OCI-LY3 (cell line): ENCODE data around the gene ZIC5.

ENCODE experiments used
- H2AFZ ChIP-seq: fragments of 200-600, 300-600 bp; shearing (Covaris generic); 2 replicates; pipeline ENCODE4 v1.6.0; 2014; ENCODE audit warnings: antibody characterized with exemption, low read depth, low read length
- H3K27ac ChIP-seq: fragments of 200-600, 300-600 bp; sonication (generic); 2 replicates; pipeline ENCODE4 v1.5.1; 2014; ENCODE audit warnings: mild to moderate bottlenecking, low read length, moderate library complexity, mixed read lengths
- H3K27me3 ChIP-seq: fragments of 200-600, 300-600 bp; sonication (generic); 2 replicates; pipeline ENCODE4 v1.6.1; 2014; ENCODE audit warnings: low read depth, low read length, mixed read lengths
- H3K36me3 ChIP-seq: fragments of 200-600, 300-600 bp; sonication (generic); replicated peaks from 2 replicates; pipeline ENCODE3; 2014; ENCODE audit warnings: low read depth, low read length, mixed read lengths
- H3K4me1 ChIP-seq: fragments of 300-600, 200-600 bp; sonication (generic); 2 replicates; pipeline ENCODE4 v1.6.1; 2014; ENCODE audit warnings: low read length, mixed read lengths
- H3K4me2 ChIP-seq: fragments of 200-600, 300-600 bp; sonication (generic); 2 replicates; pipeline ENCODE4 v1.6.1; 2014; ENCODE audit warnings: low read length, mixed read lengths
- H3K4me3 ChIP-seq: fragments of 300-600, 200-600 bp; sonication (generic); 2 replicates; pipeline ENCODE4 v1.5.1; 2014; ENCODE audit warnings: antibody characterized with exemption, mild to moderate bottlenecking, low read length, moderate library complexity
- H3K79me2 ChIP-seq: fragments of 300-600, 200-600 bp; shearing (Covaris generic); 2 replicates; pipeline ENCODE4 v1.6.1; 2014; ENCODE audit warnings: mild to moderate bottlenecking, low read length, mixed read lengths
- H3K9ac ChIP-seq: fragments of 300-600, 200-600 bp; shearing (Covaris generic); 2 replicates; pipeline ENCODE4 v1.6.0; 2014; ENCODE audit warnings: mild to moderate bottlenecking, low read length, moderate library complexity
- H3K9me3 ChIP-seq: fragments of 200-600, 300-600 bp; shearing (Covaris generic); 2 replicates; pipeline ENCODE4 v1.6.1; 2014; ENCODE audit warnings: low read length, mixed read lengths; ENCODE audit not compliant: insufficient read depth
- H4K20me1 ChIP-seq: fragments of 200-600, 300-600 bp; sonication (generic); 2 replicates; pipeline ENCODE4 v1.6.1; 2016; ENCODE audit warnings: low read length, mixed read lengths; ENCODE audit not compliant: insufficient read depth
- EZH2phosphoT487 ChIP-seq: fragments of 200-600 bp; shearing (Covaris generic); IDR thresholded peaks from 2 replicates; pipeline ENCODE4 v1.6.1; 2018; ENCODE audit warnings: antibody characterized with exemption, mixed run types, low read depth
- TF ChIP-seq, protein P1 (sequence below): fragments of 200-600, 300-600 bp; sonication (generic); IDR thresholded peaks from 2 replicates; pipeline ENCODE4 v1.5.1; 2014; ENCODE audit warnings: antibody characterized with exemption, low read length, low read depth

ZIC5 gene

DNA sequence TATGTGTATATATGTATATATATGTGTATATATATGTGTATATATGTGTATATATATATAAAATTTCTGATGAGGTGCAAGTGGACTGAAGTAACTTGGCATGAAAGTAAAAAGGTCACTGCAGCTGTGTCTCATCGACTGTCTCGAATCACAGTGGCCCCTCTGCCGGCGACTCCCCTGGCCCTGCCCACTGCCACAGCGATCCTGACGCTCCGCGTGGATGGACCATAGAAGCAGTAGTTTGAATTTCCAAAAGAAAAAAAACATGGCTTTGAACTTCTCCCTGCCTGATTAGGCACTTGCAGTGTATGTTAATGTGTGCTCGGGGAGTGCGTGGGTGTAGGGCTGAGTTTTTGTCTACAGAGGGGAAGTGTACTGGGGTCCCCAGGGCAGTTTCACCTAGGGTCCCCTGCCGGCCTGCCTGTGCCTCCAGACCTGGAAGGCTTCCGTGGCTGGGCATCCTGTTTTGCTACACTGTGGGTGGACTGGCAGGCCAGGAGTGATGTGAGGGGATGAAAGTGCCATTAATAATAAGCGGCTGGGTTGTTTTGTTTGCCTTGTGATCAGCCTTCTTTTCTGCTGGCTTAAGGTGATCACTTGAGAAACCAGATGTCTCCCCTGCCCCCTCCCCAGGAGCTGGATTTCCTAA, 10.8 kb downstream of the ZIC5 start:
- Histone ChIP-seq H3K9ac (no peak overlapping the region), H3K9me3 (no peaks in the 10 kb centered on the region), H3K27ac (no peak overlapping the region), H3K27me3 (no peaks in the 10 kb centered on the region), H3K36me3 (no peaks in the 10 kb centered on the region), H4K20me1 (no peaks in the 10 kb centered on the region), H3K79me2 (no peaks in the 10 kb centered on the region), H3K4me1 (no peaks in the 10 kb centered on the region), H3K4me2 (no peak overlapping the region), H3K4me3 (no peak overlapping the region), H2AFZ (no peak overlapping the region)
- TF ChIP-seq, protein P1, sequence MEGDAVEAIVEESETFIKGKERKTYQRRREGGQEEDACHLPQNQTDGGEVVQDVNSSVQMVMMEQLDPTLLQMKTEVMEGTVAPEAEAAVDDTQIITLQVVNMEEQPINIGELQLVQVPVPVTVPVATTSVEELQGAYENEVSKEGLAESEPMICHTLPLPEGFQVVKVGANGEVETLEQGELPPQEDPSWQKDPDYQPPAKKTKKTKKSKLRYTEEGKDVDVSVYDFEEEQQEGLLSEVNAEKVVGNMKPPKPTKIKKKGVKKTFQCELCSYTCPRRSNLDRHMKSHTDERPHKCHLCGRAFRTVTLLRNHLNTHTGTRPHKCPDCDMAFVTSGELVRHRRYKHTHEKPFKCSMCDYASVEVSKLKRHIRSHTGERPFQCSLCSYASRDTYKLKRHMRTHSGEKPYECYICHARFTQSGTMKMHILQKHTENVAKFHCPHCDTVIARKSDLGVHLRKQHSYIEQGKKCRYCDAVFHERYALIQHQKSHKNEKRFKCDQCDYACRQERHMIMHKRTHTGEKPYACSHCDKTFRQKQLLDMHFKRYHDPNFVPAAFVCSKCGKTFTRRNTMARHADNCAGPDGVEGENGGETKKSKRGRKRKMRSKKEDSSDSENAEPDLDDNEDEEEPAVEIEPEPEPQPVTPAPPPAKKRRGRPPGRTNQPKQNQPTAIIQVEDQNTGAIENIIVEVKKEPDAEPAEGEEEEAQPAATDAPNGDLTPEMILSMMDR = no peak
- TF ChIP-seq EZH2phosphoT487 = no peak

DNA sequence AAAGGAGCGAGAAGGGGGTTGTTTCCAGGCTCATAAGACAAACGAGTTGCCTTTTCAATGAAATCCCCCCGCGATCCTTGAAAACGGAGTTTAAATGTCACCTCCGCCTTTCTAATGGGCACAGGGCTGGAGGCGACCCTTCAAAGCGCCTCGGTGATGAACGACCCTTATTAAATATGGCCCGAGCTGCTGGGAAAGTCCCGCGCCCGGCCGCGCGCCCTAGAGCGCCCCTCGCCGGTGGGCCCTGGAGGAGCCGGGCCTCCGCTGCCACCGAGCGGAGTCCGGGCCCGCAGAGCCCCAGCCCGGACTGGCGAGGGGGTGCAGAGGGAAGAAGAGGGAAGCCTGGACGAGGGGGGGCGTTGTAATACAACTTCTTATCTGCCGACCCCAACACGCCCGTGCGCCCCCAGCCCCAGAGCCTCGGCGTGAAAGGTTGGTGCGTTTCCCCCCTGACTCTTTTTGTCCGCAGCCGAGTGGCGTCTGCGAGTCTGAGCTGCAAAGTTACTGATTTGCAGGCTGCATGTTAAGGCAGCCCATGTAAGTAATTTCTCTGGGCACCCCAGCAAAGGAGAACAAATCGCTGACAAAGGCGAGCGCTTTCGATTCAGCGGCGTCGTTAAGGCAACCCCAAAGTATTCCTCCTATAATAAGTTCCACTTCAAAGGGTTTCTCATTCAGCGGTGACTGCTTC, 11.9 kb downstream of the ZIC5 start:
- H3K27me3 ChIP-seq = no peaks in the 10 kb centered on the region
- no peak overlapping the region for H2AFZ ChIP-seq
- H3K9ac ChIP-seq = no peak overlapping the region
- no peaks in the 10 kb centered on the region for H4K20me1 ChIP-seq
- H3K27ac ChIP-seq = no peak overlapping the region
- no peak overlapping the region for H3K4me3 ChIP-seq
- TF ChIP-seq EZH2phosphoT487 = no peak
- TF ChIP-seq, protein P1 = no peak
- no peaks in the 10 kb centered on the region for H3K36me3 ChIP-seq
- H3K4me2 ChIP-seq = no peak overlapping the region
- no peaks in the 10 kb centered on the region for H3K9me3 ChIP-seq
- no peaks in the 10 kb centered on the region for H3K79me2 ChIP-seq
- no peaks in the 10 kb centered on the region for H3K4me1 ChIP-seq

DNA sequence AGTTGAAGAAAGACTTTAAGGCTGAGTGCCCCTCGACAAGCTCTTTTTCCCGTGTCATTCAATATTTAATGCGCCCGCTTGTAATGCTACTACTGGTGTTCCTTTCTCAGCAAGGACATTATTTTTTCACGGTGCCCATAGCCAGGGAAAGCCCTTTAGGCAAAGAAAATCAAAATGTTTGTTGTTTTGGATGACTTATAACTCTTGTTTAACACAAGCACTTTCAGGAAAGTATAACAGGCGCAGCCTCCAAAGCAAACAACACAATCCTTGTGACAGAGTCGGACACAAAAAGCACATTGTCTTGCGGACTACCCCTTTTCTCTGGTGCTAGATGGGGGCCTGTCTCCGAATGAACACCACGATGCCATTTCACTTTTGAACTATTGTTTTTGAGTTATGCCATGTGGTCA, 12.4 kb downstream of the ZIC5 start:
- H3K27ac ChIP-seq = no peak overlapping the region
- H3K36me3 ChIP-seq = no peaks in the 10 kb centered on the region
- no peak overlapping the region for H2AFZ ChIP-seq
- H3K79me2 ChIP-seq = no peaks in the 10 kb centered on the region
- no peaks in the 10 kb centered on the region for H3K4me1 ChIP-seq
- no peak overlapping the region for H3K9ac ChIP-seq
- H3K9me3 ChIP-seq = no peaks in the 10 kb centered on the region
- no peaks in the 10 kb centered on the region for H3K27me3 ChIP-seq
- TF ChIP-seq EZH2phosphoT487 = no peak
- TF ChIP-seq, protein P1 = no peak
- H3K4me3 ChIP-seq = no peak overlapping the region
- H3K4me2 ChIP-seq = no peak overlapping the region
- no peaks in the 10 kb centered on the region for H4K20me1 ChIP-seq

DNA sequence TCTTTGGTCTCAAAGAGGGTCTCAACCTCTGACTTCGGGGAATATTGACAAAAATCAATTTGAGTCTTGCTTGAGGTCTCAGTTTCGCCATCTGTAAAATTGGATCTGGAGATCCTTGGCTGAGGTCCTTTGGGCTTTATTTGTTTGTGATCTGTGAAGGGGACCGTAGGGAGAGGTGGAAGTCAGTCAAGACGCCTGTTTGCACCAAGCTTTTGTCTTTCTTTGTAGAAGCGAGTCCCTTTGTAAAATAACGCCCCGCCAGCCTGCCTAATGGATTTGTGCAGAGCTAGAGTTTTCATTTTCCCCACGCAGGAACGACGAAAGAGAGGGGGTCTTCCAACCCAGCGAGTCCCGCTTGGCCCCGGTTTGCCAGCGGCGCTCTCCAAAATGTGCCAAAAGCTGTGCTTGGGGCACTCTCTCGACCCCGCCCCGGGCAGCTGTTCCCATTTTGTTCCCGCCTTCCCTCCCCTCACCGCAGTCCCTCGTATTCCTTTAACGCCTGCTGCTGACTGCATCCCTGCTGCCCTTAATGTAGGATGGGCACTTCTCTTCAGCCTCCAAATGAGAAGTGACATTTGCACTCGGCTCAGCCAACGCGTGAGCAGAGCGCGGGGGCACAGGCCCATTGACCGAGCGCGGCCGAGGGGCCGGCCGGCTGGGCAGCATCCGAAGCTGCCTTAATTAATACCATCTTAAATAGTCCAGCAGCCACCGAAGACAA, 13.0 kb downstream of the ZIC5 start:
- H3K36me3 ChIP-seq = no peaks in the 10 kb centered on the region
- H3K9me3 ChIP-seq = no peaks in the 10 kb centered on the region
- no peaks in the 10 kb centered on the region for H3K27me3 ChIP-seq
- H4K20me1 ChIP-seq = no peaks in the 10 kb centered on the region
- no peaks in the 10 kb centered on the region for H3K79me2 ChIP-seq
- no peaks in the 10 kb centered on the region for H3K4me1 ChIP-seq
- H2AFZ ChIP-seq = no peak overlapping the region
- TF ChIP-seq EZH2phosphoT487 = no peak
- TF ChIP-seq, protein P1 = no peak
- no peak overlapping the region for H3K27ac ChIP-seq
- H3K4me3 ChIP-seq = no peak overlapping the region
- no peak overlapping the region for H3K9ac ChIP-seq
- H3K4me2 ChIP-seq = no peak overlapping the region
